HL-60/S4 (cell line): Measurements from ENCODE around the gene ETV5.

Experiments
- in situ Hi-C: fragments of 300-500 bp; cut with MboI; formaldehyde crosslinking; loops from 2 replicates; pipeline ENCODE4 v1.14.3; 2022; ENCODE audit warnings: low sequenced_read_pairs

Gene ETV5

DNA sequence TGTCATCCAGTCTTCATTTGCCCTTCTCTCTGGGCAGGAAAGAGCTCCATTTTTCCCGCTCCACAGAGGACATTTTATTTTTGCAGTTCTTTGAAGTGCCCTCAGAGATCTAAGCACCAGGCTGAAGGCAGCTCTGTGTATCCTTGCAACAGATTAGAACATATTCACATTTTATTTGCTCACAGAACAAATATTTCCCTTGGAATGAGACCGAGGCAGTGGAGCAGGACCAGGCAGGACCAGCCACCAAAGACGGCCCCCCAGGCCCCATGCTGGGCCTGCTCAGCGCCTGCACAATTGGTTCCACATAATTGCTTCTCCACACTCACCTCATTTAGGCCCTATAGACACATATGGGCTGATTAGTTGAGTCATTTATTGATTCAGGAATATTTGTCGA lies 15.7 kb upstream of the ETV5 start:
- in situ Hi-C loops = no loop called here

DNA sequence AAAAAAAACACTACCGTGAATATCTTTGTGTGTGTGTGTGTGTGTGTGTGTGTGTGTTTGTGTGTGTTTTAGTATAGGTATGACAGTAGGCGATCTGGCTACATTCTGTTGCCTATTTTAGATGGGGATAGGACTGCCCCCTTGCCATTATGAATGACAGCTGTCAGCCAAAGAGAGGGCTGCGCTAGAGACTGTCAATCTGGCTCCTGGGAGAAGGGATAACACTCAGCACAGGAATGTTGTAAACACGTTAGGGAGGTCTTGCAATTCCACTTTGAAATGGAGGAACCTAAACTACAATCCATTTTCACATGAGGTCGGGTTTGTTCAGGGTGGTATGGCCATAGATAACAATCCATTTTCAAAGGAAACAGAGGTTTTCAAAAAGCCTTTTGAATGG lies 14.1 kb upstream of the ETV5 start:
- in situ Hi-C loops = no loop called here

DNA sequence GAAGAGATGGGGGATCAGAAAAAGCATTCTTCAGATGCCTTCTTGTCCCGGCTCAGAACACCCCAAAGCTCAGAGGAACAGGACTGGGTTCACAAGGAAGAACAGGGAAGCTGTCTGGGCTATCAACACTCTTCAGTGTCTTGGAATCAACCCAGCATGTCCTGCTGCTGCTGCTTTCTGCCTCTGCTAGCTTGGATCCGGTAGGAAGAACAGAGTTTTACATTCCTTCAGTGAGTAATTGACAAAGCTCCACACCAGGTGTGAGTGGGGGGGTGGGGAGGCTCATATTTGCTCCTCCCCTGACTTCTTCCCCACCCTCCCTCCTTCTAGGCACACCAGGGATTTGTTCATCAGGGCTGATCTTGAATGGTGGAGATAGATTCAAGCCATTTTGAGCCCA lies 13.1 kb upstream of the ETV5 start:
- in situ Hi-C loops = no loop called here

DNA sequence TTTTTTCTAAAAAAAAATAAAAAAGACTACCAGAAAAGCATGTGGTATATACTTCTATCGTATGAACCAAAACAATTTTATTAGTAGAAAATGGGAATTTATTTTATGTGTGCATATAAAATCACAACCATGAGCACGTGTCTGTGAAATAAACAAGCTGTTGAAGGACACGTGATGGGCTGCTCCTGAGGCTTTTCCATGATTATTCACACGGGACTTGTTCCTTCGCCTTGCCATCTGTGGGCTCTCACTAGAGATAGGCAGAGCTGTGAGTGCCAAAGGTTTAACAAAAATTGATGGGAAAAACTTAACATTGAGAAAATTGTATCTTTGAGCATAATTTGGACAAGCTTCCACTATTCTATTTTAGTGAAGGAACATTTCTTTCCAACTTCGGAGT lies 12.4 kb upstream of the ETV5 start:
- in situ Hi-C loops = no loop called here

DNA sequence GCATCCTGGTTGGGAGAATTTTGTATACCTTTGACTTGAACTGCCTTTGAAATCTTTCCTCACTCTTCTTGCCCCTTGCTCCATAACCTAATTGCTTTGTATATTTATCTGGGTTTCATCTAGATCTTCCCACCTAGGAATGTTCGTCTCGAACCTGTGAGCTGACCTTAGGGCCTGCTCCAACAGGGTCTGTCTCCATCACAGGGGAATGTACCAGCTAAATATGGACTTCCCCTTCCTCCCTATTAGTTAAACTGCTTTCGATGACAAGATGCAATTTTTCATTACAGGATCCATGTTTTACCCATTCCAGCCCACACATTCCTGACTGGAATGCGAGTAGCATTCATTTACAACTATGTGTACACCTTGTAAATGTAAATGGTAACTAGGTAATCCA lies 10.6 kb upstream of the ETV5 start:
- in situ Hi-C loops = no loop called here

DNA sequence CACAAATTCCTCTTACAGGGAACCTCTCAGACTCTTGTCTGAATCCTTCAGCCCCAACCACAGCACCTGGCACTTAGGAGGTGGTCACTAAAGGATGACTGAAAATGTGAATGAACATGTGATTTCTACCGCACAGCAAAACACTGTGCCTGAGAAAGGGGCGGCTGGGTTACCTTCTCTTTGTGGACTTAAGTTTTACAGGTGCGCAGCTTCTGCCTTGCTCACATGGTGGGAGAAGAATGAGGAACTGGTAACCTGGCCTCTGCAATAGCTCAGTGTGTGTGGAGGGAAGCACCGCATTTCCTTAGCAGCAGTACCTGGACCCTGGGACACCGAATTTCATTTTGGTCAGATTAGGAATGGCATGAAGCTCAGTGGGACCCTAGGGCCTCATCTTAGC lies 9.8 kb upstream of the ETV5 start:
- in situ Hi-C loops = no loop called here

DNA sequence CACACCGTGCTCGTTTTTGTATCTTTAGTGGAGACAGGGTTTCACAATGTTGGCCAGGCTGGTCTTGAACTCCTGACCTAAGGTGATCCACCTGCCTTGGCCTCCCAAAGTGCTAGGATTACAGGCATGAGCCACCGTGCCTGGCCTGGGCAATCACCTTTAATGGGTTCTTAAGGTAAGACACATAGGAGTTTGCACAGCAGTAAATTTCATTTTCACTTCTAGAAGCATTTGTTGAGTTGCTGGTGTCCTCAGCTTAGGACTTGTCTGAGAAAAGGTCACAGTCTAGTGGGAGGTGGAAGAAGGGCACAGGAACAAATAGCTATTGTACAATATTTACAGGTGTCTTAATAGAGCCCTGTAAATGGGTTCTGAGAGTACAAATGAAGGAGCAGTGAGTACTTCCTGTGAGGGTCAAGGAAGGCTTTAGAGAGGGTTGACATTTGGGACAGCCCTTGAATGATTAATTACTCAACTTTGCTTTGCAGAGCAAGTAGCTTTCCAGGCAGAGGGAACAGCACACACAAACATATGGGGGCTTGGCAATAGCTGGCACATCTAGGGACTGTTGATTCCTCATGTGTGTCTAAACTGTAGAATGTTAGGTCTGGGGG lies 8.7 kb upstream of the ETV5 start:
- in situ Hi-C loops = no loop called here

DNA sequence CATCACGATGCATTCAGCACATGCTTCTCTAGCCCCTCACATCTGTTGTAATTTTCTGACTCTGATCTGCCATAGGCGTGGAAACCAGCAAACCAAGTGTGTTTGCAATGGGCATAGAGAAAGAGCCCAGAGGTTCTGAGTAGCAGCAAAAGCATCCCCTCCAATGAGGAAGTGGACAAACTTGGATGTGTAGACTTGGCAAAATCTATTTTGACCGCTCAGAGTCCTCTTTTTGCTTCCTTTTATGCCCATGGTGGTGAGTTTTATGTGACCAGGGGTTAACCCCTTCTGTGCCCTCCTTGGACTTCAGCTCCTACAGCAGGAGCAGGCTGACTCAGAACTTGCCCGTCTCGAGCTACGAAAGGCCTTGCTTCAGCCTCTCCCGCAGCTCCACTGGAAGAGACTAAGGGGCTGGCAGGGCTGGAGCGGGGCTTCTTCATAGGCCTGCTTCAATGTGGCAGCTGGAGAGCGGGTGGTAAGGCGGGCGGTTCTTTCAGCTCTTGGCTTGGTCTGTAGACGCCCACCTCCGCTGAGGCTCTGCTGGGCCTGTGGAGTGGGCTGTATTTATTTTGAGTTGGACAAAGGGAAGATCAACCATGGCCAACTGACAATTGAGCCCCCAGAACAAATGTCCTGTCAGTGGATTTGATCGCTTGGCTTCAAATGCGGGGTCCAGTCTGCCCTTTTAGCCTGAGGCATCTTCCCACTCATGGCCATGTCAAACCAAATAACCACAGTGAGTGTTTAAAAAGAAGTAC lies 6.5 kb upstream of the ETV5 start:
- in situ Hi-C loops = no loop called here

DNA sequence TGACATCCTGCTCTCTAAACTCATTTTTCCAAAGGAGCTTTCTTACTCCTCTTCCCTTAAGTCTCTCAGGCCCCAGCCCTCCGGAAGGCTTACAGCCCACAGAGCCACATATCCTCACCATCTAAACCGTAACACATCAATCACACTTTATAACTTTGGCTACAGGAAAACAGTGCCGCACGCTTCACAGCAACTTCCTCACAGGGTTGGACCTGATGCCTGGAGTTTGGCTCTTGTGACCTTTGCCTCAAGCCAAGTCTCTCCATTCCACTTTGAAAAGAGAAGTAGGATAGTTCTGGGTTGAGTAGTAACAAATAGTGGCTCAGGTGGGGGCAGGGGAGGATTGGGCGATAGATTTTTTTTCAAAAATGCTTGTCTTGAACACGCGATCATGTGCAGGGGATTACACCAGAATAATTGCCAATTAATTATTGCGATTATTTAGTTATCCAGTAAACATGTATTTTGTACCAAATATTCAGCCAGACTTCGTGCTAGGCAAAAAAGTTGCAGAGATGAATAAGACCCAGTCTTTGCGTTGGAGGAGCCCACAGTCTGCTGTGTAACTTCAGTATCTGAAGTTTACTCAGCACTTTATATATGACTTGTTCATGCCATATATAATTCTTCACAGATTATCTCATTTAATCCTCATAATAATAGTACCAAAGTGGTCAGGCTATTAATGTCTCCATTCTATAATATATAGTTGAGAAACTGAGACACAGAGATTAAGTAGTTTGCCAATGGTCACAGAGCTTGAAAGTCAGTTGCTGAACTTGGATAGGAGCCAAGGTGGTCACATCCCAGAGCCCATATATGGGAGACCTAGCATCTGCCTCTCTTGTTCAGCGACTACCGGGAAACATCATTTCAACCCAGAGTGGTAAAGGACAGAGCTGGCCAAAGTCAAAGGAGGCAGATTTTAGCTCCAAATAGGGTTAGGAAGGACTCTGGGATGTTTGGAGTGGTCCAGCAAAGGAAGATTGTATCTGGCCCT lies 2.4 kb upstream of the ETV5 start:
- in situ Hi-C loops = no loop called here

DNA sequence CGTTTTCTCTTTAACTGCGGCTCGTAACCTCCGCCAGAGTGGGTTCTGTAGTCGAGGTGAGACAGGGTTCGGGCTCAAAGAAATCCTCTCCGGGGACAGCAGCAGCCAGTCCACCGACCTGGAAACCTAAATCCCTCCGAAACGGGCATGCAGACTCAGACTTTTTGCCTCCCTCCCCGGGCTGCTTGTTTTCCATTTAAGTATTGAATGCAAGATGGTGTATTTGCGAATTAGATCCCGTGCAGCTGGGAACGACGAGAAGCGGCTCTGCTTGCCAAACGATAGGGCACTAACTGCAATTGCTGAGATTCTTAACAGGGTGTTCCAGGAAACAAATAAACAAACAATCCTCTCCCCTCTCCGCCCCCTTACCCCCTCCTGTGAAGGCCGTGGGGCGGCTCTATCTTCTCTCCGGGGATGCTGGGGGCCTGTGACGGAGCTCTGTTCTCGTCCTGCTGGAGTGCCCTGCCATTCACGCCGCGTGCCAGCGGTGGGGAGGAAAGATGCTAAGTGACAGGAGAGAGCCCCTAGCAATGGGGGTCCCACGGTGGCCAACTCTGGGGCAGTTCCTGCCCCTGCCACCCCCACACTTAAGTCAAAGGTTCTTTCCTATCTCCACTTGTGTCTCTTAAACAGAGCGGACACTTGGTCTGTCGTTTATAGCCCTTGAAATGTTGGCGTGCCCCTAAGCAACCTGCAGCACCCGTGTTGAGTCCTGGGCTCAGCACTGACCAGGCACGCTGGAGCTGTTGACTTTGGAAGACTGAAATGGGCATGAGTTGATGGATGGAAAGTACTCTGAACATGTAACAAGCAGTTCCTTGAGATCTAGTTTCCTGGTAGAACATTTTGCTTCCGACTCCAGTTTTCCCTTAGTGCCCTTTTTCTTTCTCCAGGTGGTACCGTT lies 1.3 kb upstream of the ETV5 start:
- in situ Hi-C loops = no loop called here

DNA sequence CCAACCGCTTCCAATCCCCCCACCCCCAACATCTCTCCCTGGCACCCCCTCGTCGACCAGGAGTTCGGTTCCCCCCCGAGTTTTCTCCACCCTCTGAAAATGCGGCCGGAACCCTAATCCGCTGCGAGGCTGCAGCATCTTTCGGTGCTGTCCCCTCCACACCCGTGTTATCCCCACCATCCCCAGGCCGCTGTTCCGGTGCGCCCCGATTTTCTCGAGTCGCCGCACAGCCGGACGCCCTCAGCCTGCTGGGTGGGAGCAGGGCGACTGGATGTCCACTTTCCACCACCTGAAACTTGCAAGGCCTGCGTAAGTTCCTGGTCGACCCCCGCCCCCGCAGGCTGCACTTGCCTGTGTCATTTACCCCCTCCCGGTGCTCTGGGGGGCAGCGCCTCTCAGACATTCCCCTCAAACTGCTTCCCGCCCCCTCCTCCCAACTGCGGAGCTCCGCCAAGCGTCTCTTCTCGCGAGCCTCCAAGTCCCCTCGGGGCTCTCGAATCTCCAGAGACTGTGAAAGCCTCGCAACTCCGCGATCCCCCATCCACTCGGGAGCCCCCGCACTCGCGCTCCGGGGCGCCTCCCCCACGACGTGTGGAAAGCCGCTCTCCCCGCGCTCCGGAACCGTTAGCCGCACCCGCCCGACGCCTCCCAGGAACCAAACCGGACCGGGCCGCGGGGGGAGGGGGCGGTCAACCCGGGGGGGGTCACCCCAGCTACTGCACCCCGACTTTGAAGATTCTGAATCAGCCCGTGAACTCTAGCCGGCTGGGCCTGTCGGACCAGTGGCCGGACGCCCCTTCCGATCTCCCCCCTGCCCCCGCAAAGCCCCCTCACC lies 566 bp downstream of the ETV5 start:
- in situ Hi-C loops = no loop called here

DNA sequence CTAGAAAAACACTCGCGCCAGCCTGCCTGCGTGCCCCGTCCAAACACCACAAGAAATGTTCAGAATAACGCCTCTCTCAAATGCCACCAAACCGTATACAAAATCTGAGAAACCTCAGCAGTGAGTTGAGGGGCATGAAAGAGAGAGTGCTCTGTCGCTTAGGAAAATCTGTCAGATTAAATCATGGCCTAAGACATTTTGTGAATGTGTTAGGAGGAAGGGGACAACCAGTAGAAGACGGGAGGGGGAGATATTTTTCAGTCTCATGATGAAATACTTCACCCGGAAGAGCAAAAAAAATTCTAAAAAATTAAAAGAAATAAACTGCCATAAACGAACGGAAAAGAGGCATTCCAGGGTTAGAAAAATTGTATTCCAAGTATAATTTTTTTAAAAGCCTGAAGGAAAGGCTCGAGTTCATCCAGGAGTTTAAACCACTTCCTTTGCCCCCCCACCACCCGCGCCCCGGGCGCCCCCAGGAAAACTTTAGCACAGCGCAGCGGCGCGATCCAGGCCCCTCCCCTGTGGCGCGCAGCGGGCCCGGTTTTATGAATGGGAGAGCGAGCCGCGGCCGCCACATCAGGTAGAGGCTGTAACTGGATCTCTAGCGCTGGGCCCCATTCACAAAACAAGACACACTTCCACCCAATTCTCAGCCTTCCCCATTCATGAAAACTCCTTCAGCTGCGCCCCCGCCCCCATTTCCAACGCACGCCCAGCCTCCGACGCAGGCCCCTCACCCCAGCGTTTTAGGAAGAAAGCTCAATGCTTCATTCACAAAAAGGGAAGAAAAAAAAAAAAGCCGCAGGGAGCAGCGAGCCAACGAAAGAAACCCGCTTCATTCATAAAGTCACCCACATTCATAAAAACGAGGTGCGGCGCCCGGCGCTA lies 1.4 kb downstream of the ETV5 start:
- in situ Hi-C loops = no loop called here

DNA sequence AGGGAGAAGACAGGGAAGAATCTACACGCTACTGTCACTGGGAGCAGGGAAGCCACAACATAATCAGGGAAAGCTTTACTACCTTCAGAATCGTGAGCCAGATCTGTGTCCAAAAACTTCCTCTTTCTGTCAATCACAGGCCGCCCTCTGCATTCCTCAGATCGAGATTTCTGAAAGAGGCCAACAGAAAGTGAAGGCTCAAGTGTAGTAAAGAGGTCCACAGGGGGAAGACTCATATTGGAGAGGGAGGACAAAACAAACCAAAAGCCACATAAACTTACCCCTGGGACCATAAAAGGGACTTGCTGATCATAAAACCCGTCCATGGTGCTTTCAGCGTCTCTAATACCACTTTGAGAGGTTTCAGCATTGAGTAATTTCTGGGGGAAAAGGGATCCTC lies 3.3 kb downstream of the ETV5 start:
- in situ Hi-C loops = no loop called here

DNA sequence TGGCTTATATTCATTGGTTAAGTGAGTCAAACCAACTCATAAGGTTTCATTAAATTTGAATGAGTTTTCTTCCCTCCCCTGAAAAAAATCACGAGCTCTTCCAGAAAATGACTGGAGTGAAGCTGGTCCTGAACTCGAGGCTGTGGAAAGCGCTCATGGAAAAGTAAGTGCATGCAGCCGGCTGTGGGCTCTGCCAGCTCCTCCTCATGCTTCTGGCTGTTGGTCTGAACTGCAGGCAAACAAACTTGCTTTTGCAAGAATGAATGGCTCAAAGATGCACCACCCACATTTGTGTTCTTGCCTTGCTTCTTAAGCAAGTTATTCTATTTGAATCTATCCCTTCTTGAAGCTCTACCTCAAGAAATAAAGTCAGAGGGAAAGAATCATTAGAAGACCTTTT lies 6.2 kb downstream of the ETV5 start:
- in situ Hi-C loops = no loop called here

DNA sequence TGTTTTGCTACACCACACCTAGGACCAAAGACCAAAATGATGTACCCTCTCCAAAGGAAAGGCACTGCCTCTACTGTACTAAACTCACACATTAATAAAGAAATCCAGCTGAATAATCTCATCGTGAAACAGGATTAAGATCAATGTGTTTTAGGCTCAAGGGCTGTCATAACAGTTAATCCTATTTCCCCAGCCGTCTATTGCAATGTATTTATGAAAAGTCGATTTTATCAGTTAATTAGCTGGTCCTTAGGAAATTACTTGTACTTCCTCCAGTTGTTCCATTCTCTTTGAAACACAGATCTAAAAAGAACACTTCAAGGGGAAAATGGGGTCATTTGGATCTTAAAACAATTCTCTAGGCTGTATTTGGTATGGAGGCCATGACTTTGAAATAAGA lies 8.5 kb downstream of the ETV5 start:
- in situ Hi-C loops = no loop called here

DNA sequence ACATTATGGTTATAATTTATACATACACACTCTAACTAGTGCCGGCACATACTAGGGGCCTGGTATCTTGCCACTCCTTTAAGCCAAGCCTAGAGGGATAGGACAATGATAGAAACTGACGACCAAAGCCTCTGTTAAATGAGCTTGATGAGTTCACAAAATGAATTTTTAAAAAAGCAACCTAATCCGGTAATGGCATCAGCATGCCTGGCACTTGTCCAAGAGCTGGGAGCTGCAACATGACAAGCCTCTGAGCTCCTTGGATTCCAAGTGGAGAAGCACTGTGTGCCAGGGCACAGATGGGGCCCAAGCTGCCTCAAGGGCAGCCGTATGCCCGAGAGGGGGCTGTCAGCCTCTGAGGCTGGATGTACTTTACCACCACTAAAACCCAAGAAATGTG lies 9.7 kb downstream of the ETV5 start:
- in situ Hi-C loops = no loop called here

DNA sequence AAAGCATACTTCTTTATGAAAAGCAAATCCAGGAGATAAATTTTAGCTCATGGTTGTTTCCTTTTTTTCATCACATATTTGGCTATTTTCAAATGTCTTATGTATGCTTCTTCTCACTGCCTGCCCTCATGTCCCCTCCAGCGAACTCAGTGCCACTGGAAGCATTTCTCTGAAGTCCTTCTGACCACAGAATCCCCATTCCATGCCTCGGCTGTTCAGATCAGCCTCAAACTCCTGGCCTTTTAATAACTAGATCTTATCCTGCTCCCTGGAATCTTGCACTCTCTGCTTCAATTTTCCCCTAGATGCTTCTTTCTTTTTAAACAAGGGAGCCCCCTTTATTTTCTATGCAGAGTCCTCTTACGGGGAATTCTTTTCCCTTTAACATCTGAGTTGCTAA lies 10.1 kb downstream of the ETV5 start:
- in situ Hi-C loops = no loop called here

DNA sequence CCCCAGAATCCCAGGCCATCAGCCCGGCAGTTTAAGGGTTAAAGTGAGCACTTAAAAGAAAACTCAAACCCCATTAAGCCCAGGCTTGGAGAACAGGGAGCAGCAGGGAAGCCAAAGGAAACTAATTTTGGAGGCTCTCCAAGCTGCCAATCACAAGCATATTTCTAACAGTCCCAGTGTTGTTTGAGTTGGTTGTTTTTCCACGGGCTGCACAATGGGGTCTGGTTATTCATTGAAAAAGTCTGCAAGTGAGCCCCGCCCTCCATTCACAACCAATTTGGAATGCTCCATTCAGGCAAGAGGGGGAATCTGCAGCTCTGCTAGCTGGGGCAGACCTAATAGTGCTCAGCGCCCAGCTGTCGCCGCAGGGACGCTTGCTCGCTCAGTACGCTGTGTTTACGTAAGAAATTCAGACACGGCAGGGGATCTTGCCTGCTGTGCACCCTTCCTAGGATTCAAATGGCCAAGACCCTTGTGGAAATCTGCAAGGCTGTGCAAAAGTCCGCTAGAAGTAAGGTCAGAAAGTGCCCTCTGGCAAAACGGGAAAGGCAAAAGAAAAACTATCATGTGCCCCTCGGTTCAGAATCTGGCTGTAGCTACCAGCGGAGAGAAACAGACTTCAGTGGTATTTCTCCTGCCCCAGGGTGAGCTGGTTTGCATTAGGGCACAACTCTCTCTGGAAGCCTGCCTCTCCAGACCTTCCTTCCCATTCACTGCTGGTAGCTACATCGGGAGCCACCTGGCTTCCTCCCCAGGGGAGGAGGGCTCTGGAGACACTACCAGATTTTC lies 11.0 kb downstream of the ETV5 start:
- in situ Hi-C loops = no loop called here
